ENCODE results near the gene LRRC4B.
"Not testable (repeated sequence)": the region's sequence is repeated elsewhere in the genome, so short reads cannot be mapped to it uniquely, and the experiment has no call there.

LRRC4B gene

GRCh38 chr19:50567882-50568727, at the start of gene LRRC4B:
Gene LRRC4B (minus strand): TSS chr19:50568435. CDS start chr19:50548838, 19,597 bp downstream.
- DNase-seq = no peak

GRCh38 chr19:50612504-50613404, 44.5 kb upstream of the LRRC4B start:
- DNase-seq = not testable (repeated sequence)

- DNase-seq = no peak
Observed at GRCh38 chr19:50607874-50608785, 39.9 kb upstream of the LRRC4B start.

- DNase-seq = no peak
Observed at GRCh38 chr19:50607388-50607787, 39.2 kb upstream of the LRRC4B start.

- DNase-seq = not testable (repeated sequence)
Observed at GRCh38 chr19:50606059-50606836, 38.0 kb upstream of the LRRC4B start.

GRCh38 chr19:50604264-50605073, 36.2 kb upstream of the LRRC4B start:
- not testable (repeated sequence) for DNase-seq

GRCh38 chr19:50602935-50603334, 34.7 kb upstream of the LRRC4B start:
- DNase-seq = no peak

- no peak for DNase-seq
Observed at GRCh38 chr19:50602496-50602895, 34.3 kb upstream of the LRRC4B start.

- no peak for DNase-seq
Observed at GRCh38 chr19:50602089-50602422, 33.8 kb upstream of the LRRC4B start.

- no peak for DNase-seq
Observed at GRCh38 chr19:50601407-50602088, 33.3 kb upstream of the LRRC4B start.

GRCh38 chr19:50599427-50599826, 31.2 kb upstream of the LRRC4B start:
- no peak for DNase-seq

GRCh38 chr19:50590191-50590590, 22.0 kb upstream of the LRRC4B start:
- no peak for DNase-seq

- DNase-seq = not testable (repeated sequence)
Observed at GRCh38 chr19:50581795-50582660, 13.8 kb upstream of the LRRC4B start.

GRCh38 chr19:50580970-50581634, 12.9 kb upstream of the LRRC4B start:
- DNase-seq = no peak

- no peak for DNase-seq
Observed at GRCh38 chr19:50580240-50580639, 12.0 kb upstream of the LRRC4B start.

GRCh38 chr19:50576769-50577168, 8.5 kb upstream of the LRRC4B start:
- not testable (repeated sequence) for DNase-seq

GRCh38 chr19:50573741-50574461, 5.7 kb upstream of the LRRC4B start:
- no peak for DNase-seq

GRCh38 chr19:50570997-50571396, 2.8 kb upstream of the LRRC4B start:
- DNase-seq = no peak

Measured in NCI-H1417 treated with DMSO at 0.1 percent for 48 hours (cell line).